GM12878 (cell line): ENCODE measurements around the gene CP. TPM values are rescaled to one million over a fixed set of nuclear protein-coding genes. Genes with fewer than 3 reads are reported as not detected.

Experiments used
- ATAC-seq: fragments of 200-7000 bp; cut with Tn5 transposase; 3 replicates; pipeline ENCODE4 v1.9.1; 2020; ENCODE audit warnings: mild to moderate bottlenecking, moderate library complexity
- Bru-seq: library from RNA; stranded (reverse); fragments of 400-500 nt; gene quantifications from one replicate; lab custom pipeline; 2021; lab: Mats Ljungman, UMichigan
- BruChase-seq, 2 experiments: library from RNA; stranded (reverse); fragments of 400-500 nt; gene quantifications; one replicate each; lab custom pipeline; 2021; lab: Mats Ljungman, UMichigan
- BruUV-seq: library from RNA; stranded (reverse); fragments of 400-500 nt; replicated peaks from 2 replicates; lab custom pipeline; 2021; lab: Mats Ljungman, UMichigan
- CTCF ChIA-PET: fragments of 300-600 bp; sonication (Branson Sonifier 250); formaldehyde crosslinking; extraction: SDS; loops from one replicate; lab custom pipeline; 2021; ENCODE audit warnings: inconsistent platforms; lab: Yijun Ruan, JAX
- POLR2A ChIA-PET: fragments of 350-600 bp; formaldehyde crosslinking; extraction: SDS; loops from one replicate; lab custom pipeline; 2021; ENCODE audit warnings: inconsistent platforms; lab: Charles Lee
- RAD21 ChIA-PET: fragments of 300-600 bp; sonication (Branson Sonifier 250); formaldehyde crosslinking; loops from one replicate; lab custom pipeline; 2023; ENCODE audit warnings: antibody characterized with exemption; ENCODE audit not compliant: unreplicated experiment; lab: Charles Lee
- SMC1A ChIA-PET: fragments of 300-600 bp; sonication (Branson Sonifier 250); formaldehyde crosslinking; loops from one replicate; lab custom pipeline; 2023; ENCODE audit not compliant: unreplicated experiment, uncharacterized antibody; lab: Charles Lee
- DNase-seq: peaks from one replicate; pipeline ENCODE4 v3.0.0-alpha.2; 2011; ENCODE audit warnings: low read depth, low spot score
- FAIRE-seq: peaks from 3 replicates; lab custom pipeline; 2011; peaks lifted over from hg19 to GRCh38; lab: Jason Lieb, UNC
- H2AFZ ChIP-seq: 2 replicates; pipeline ENCODE4 v1.6.0; 2011; ENCODE audit warnings: low read depth, low read length, control low read depth; ENCODE audit not compliant: control insufficient read depth
- H3K27ac ChIP-seq: 2 replicates; pipeline ENCODE4 v1.5.1; 2011; ENCODE audit warnings: control low read depth; ENCODE audit not compliant: control insufficient read depth, insufficient read depth
- H3K27me3 ChIP-seq, 2 experiments: replicated peaks in 1 of 2; 2 replicates each; pipeline versions ENCODE4 v1.6.0 to v1.6.1; 2011; ENCODE audit warnings: low read length in 1 of 2; ENCODE audit not compliant: control insufficient read depth in 2 of 2, insufficient read depth in 2 of 2
- H3K36me3 ChIP-seq, 2 experiments: 2 replicates each; pipeline ENCODE4 v1.5.1; 2011; ENCODE audit warnings: low read length in 1 of 2; ENCODE audit not compliant: control insufficient read depth in 2 of 2, insufficient read depth in 2 of 2
- H3K4me1 ChIP-seq: 2 replicates; pipeline ENCODE4 v1.6.1; 2011; ENCODE audit warnings: mild to moderate bottlenecking, low read length, moderate library complexity, mixed read lengths; ENCODE audit not compliant: control insufficient read depth, insufficient read depth
- H3K4me2 ChIP-seq: 2 replicates; pipeline ENCODE4 v1.6.0; 2011; ENCODE audit warnings: control low read depth; ENCODE audit not compliant: control insufficient read depth, insufficient read depth
- H3K4me3 ChIP-seq: fragments of 200-600 bp; sonication (generic); 2 replicates; pipeline ENCODE4 v1.5.1; 2016
- H3K79me2 ChIP-seq: 2 replicates; pipeline ENCODE4 v1.6.0; 2011; ENCODE audit warnings: low read length; ENCODE audit not compliant: control insufficient read depth, insufficient read depth
- H3K9ac ChIP-seq: 2 replicates; pipeline ENCODE4 v1.8.0; 2011; ENCODE audit warnings: low read length, control low read depth, mixed read lengths; ENCODE audit not compliant: control insufficient read depth, insufficient read depth
- H3K9me3 ChIP-seq: replicated peaks from 3 replicates; pipeline ENCODE4 v1.5.1; 2011; ENCODE audit warnings: mild to moderate bottlenecking, low read length; ENCODE audit not compliant: control insufficient read depth, insufficient read depth
- H4K20me1 ChIP-seq: 2 replicates; pipeline ENCODE4 v1.6.0; 2011; ENCODE audit not compliant: control insufficient read depth, insufficient read depth
- BHLHE40 ChIP-seq, 2 experiments: fragments of 450-650 bp in 1 of 2; IDR thresholded peaks; 2 replicates each; pipeline ENCODE4 v1.6.1; 2011 to 2017; ENCODE audit warnings: low read depth in 2 of 2, borderline replicate concordance in 1 of 2, improper control_type of control experiment in 1 of 2, low read length in 1 of 2, mild to moderate bottlenecking in 1 of 2
- HCFC1 ChIP-seq: fragments of 150-350 bp; IDR thresholded peaks from 2 replicates; pipeline ENCODE4 v1.6.1; 2014; ENCODE audit warnings: low read length
- MLLT1 ChIP-seq: fragments of 450-650 bp; IDR thresholded peaks from 2 replicates; pipeline ENCODE4 v1.6.1; 2016; ENCODE audit warnings: mild to moderate bottlenecking
- SP1 ChIP-seq: IDR thresholded peaks from one replicate; pipeline ENCODE4 v1.6.1; 2011; ENCODE audit warnings: low read depth, low read length
- YY1 ChIP-seq: IDR thresholded peaks from 2 replicates; pipeline ENCODE4 v1.6.1; 2011; ENCODE audit warnings: low read depth, mild to moderate bottlenecking, low read length
- ZNF622 ChIP-seq: fragments of 450-650 bp; IDR thresholded peaks from 2 replicates; pipeline ENCODE4 v1.6.1; 2017; ENCODE audit warnings: mild to moderate bottlenecking, inconsistent platforms
- WGBS: methylation state at CpG from one replicate; pipeline ENCODE4 v1.1.6; 2016; ENCODE audit warnings: low lambda C conversion rate; ENCODE audit not compliant: insufficient replicate concordance, insufficient coverage; ENCODE audit errors: missing lambda C conversion rate; 5-methylcytosine and 5-hydroxymethylcytosine counted together
- in situ Hi-C: fragments of 300-500 bp; cut with MboI; formaldehyde crosslinking; loops from 9 replicates; pipeline ENCODE4 v1.14.3; 2018; ENCODE audit warnings: mixed read lengths
- intact Hi-C: fragments of 100-400 bp; cut with micrococcal nuclease; formaldehyde crosslinking; loops from one replicate; pipeline ENCODE4 v1.14.2; 2022; ENCODE audit not compliant: unreplicated experiment
- long read RNA-seq, 2 experiments: library from polyadenylated mRNA; unstranded; transcript quantifications; one replicate each; pipeline ENCODE4 v2.0.0, GENCODE V29; 2019 to 2020
- polyA minus RNA-seq, 3 experiments: library from RNA; depleted of rRNA, polyadenylated mRNA; stranded (reverse); fragments of >200 nt; gene quantifications; 2 replicates each; pipeline ENCODE4 v1.2.3, GENCODE V29; 2011
- polyA plus RNA-seq, 11 experiments: library from polyadenylated mRNA; depleted of rRNA in 4 of 11; unstranded in 6 of 11; stranded (reverse) in 5 of 11; fragments of >200 nt; fragmentation: Nextera tagmentation in 4 of 11; fragmentation: Illumina TruSeq in 1 of 11; extraction: Ambion mirVana in 4 of 11; extraction: Trizol in 1 of 11; gene quantifications; 1 replicate in 1 of 11; 2 replicates in 10 of 11; pipeline versions ENCODE4 v1.2.1 to v1.2.3, GENCODE V29; 2011 to 2016; ENCODE audit warnings: inconsistent platforms in 2 of 11, missing spikeins in 2 of 11, low read depth in 1 of 11
- total RNA-seq, 4 experiments: library from RNA; depleted of rRNA in 3 of 4; stranded (reverse); fragments of >200 nt in 3 of 4; fragmentation: Illumina TruSeq in 1 of 4; extraction: Trizol in 1 of 4; gene quantifications; 2 replicates each; pipeline versions ENCODE4 v1.2.1 to v1.2.3, GENCODE V29; 2013 to 2021

Gene CP
- not detected in 2 replicates for total RNA-seq (2013; cell fraction: nucleolus; rRNA removed)
- total RNA-seq (2014; rRNA removed): not detected in 2 replicates
- total RNA-seq (2014; rRNA removed; fragmentation: Illumina TruSeq; extraction: Trizol): not detected in 2 replicates
- total RNA-seq (2021): 0.51 and 1.2 TPM in 2 replicates
- polyA plus RNA-seq (2011; ENCODE audit: low read depth): not detected
- 0.06 TPM in 1 of 2 replicates, not detected in the other for polyA plus RNA-seq (2011; rRNA removed)
- not detected in 2 replicates for polyA plus RNA-seq (2011; cell fraction: cytosol; rRNA removed)
- 0.16 TPM in 1 of 2 replicates, not detected in the other for polyA plus RNA-seq (2011; cell fraction: nucleus; rRNA removed)
- 0.14 TPM in 1 of 2 replicates, not detected in the other for polyA plus RNA-seq (2012)
- polyA plus RNA-seq (2014; fragmentation: Illumina TruSeq; extraction: Trizol): not detected in 2 replicates
- polyA plus RNA-seq (2014; fragmentation: Nextera tagmentation; extraction: Ambion mirVana): under 1 TPM in 1 of 2 experiments, not detected in 1; 0.14 TPM
- polyA plus RNA-seq (2014; rRNA removed): not detected in 2 replicates
- under 1 TPM; 0.21 to 0.39 TPM for polyA plus RNA-seq (2016; fragmentation: Nextera tagmentation; extraction: Ambion mirVana)
- not detected in 2 replicates for polyA minus RNA-seq (2011; rRNA and poly(A)+ RNA removed)
- not detected in 2 replicates for polyA minus RNA-seq (2011; cell fraction: cytosol; rRNA and poly(A)+ RNA removed)
- polyA minus RNA-seq (2011; cell fraction: nucleus; rRNA and poly(A)+ RNA removed): 0.29 TPM in 1 of 2 replicates, not detected in the other
- percentile 10 among the genes with signal in this experiment for Bru-seq, nascent RNA
- percentile 7 among the genes with signal in this experiment for BruChase-seq, experiment 1, labeled RNA remaining after a 6-hour chase
- percentile 7 among the genes with signal in this experiment for BruChase-seq, experiment 2, labeled RNA remaining after a 2-hour chase
- long read RNA-seq, experiment 1: 0 reads
- long read RNA-seq, experiment 2: 0 reads

- CTCF ChIA-PET: no interaction called here
- DNase-seq: no peak
- TF ChIP-seq YY1 (no peak), BHLHE40 (IDR thresholded peaks at IDR 0.05; ENCODE audit: borderline replicate concordance in 1 of 2, low read depth in 2 of 2, low read length in 1 of 2) (no peak), SP1 (no peak), ZNF622 (no peak), HCFC1 (no peak), MLLT1 (no peak)
- POLR2A ChIA-PET: no interaction called here
- Histone ChIP-seq H3K4me1 (no peaks in the 10 kb centered on the region; the same call in 1 of the 2 replicates), H3K27ac (no peak within 1 kb of the TSS), H3K36me3 (no peaks in the 10 kb centered on the region), H3K4me3 (no peak within 1 kb of the TSS), H4K20me1 (no peaks in the 10 kb centered on the region), H3K4me2 (no peak within 1 kb of the TSS), H2AFZ (no peak within 1 kb of the TSS), H3K27me3 (no peaks in the 10 kb centered on the region), H3K79me2 (no peaks in the 10 kb centered on the region), H3K9ac (no peak within 1 kb of the TSS), H3K9me3 (no peaks in the 10 kb centered on the region)
- intact Hi-C loops: no loop called here
- RAD21 ChIA-PET: no interaction called here
- no peak for ATAC-seq
- no peak for FAIRE-seq
- SMC1A ChIA-PET: interaction anchor here (1.1 kb wide), 1 partner anchor 101 kb away, joined by 3 read pairs; no protein-coding TSS in a partner anchor
- in situ Hi-C loops: no loop called here
- no TSS peak for BruUV-seq
- 77% methylated on average over 3 of the region's 3 CpGs for WGBS
These were observed at the start of gene CP for GRCh38 chr3:149221783-149222517. TSS of gene CP (minus strand) at chr3:149221829. CDS start at chr3:149221792, 37 bp downstream.
